HL-60 (cell line): ENCODE measurements around the gene ZNF652.

Experiments used
- CTCF ChIP-seq: IDR thresholded peaks from one replicate; pipeline ENCODE4 v1.5.1; 2011; ENCODE audit warnings: low read length, control low read depth, inconsistent platforms; ENCODE audit not compliant: insufficient read depth
- GABPA ChIP-seq: IDR thresholded peaks from 2 replicates; pipeline ENCODE4 v1.6.1; 2012; ENCODE audit warnings: low read depth
- POLR2AphosphoS5 ChIP-seq: IDR thresholded peaks from 2 replicates; pipeline ENCODE4 v1.6.1; 2012; ENCODE audit warnings: low read depth
- SPI1 ChIP-seq: IDR thresholded peaks from 2 replicates; pipeline ENCODE4 v1.6.1; 2012; ENCODE audit warnings: low read depth, mild to moderate bottlenecking, borderline replicate concordance
- TF ChIP-seq, protein P1 (sequence below): IDR thresholded peaks from 2 replicates; pipeline ENCODE4 v1.6.1; 2012; ENCODE audit warnings: low read depth; ENCODE audit not compliant: insufficient replicate concordance

GRCh38 chr17:49285716-49286115 lies 76.3 kb downstream of the ZNF652 start:
- TF ChIP-seq CTCF (no peak), GABPA (no peak), POLR2AphosphoS5 (no peak), SPI1 (no peak)
- TF ChIP-seq, protein P1, sequence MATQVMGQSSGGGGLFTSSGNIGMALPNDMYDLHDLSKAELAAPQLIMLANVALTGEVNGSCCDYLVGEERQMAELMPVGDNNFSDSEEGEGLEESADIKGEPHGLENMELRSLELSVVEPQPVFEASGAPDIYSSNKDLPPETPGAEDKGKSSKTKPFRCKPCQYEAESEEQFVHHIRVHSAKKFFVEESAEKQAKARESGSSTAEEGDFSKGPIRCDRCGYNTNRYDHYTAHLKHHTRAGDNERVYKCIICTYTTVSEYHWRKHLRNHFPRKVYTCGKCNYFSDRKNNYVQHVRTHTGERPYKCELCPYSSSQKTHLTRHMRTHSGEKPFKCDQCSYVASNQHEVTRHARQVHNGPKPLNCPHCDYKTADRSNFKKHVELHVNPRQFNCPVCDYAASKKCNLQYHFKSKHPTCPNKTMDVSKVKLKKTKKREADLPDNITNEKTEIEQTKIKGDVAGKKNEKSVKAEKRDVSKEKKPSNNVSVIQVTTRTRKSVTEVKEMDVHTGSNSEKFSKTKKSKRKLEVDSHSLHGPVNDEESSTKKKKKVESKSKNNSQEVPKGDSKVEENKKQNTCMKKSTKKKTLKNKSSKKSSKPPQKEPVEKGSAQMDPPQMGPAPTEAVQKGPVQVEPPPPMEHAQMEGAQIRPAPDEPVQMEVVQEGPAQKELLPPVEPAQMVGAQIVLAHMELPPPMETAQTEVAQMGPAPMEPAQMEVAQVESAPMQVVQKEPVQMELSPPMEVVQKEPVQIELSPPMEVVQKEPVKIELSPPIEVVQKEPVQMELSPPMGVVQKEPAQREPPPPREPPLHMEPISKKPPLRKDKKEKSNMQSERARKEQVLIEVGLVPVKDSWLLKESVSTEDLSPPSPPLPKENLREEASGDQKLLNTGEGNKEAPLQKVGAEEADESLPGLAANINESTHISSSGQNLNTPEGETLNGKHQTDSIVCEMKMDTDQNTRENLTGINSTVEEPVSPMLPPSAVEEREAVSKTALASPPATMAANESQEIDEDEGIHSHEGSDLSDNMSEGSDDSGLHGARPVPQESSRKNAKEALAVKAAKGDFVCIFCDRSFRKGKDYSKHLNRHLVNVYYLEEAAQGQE, result no peak
